EL (cell line): Measurements from ENCODE around the gene SPC24.
A peak's percentile ranks its signal among the peaks of the same experiment; 100 is the strongest.
"Not testable (repeated sequence)": the region's sequence is repeated elsewhere in the genome, so short reads cannot be mapped to it uniquely, and the experiment has no call there.

ENCODE experiments used
- DNase-seq: peaks from one replicate; pipeline ENCODE4 v3.0.0-alpha.2; 2016

The SPC24 gene

GRCh38 chr19:11191273-11191755 is 35.7 kb upstream of the SPC24 start:
- DNase-seq: peak; percentile 90

GRCh38 chr19:11190501-11190900 is 34.9 kb upstream of the SPC24 start:
- DNase-seq: no peak

- DNase-seq: no peak
Measured at GRCh38 chr19:11187441-11187840, 31.9 kb upstream of the SPC24 start.

GRCh38 chr19:11182994-11183393 is 27.4 kb upstream of the SPC24 start:
- DNase-seq: no peak

- no peak for DNase-seq
Measured at GRCh38 chr19:11181488-11181887, 25.9 kb upstream of the SPC24 start.

GRCh38 chr19:11180975-11181374 is 25.4 kb upstream of the SPC24 start:
- DNase-seq: not testable (repeated sequence)

GRCh38 chr19:11180346-11180745 is 24.8 kb upstream of the SPC24 start:
- no peak for DNase-seq

- no peak for DNase-seq
Measured at GRCh38 chr19:11179716-11180297, 24.2 kb upstream of the SPC24 start.

GRCh38 chr19:11179145-11179465 is 23.5 kb upstream of the SPC24 start:
- not testable (repeated sequence) for DNase-seq

- DNase-seq: no peak
Measured at GRCh38 chr19:11177592-11177991, 22.0 kb upstream of the SPC24 start.

- DNase-seq: no peak
Measured at GRCh38 chr19:11176466-11177193, 21.0 kb upstream of the SPC24 start.

GRCh38 chr19:11175920-11176319 is 20.3 kb upstream of the SPC24 start:
- DNase-seq: no peak

GRCh38 chr19:11174336-11174735 is 18.8 kb upstream of the SPC24 start:
- DNase-seq: no peak

GRCh38 chr19:11173516-11174155 is 18.1 kb upstream of the SPC24 start:
- DNase-seq: no peak

GRCh38 chr19:11172576-11172975 is 17.0 kb upstream of the SPC24 start:
- no peak for DNase-seq

- no peak for DNase-seq
Measured at GRCh38 chr19:11171144-11171543, 15.6 kb upstream of the SPC24 start.

GRCh38 chr19:11169896-11170678 is 14.5 kb upstream of the SPC24 start:
- DNase-seq: no peak

GRCh38 chr19:11168568-11168967 is 13.0 kb upstream of the SPC24 start:
- DNase-seq: peak; percentile 98

GRCh38 chr19:11166281-11167142 is 10.9 kb upstream of the SPC24 start:
- peak; percentile 99 for DNase-seq

GRCh38 chr19:11165486-11166030 is 10.0 kb upstream of the SPC24 start:
- peak; percentile 54 for DNase-seq

GRCh38 chr19:11164879-11165406 is 9.4 kb upstream of the SPC24 start:
- DNase-seq: no peak

GRCh38 chr19:11164296-11164695 is 8.7 kb upstream of the SPC24 start:
- DNase-seq: no peak
